Thyroid gland (tissue), 4 donors: ENCODE data around the gene LSMEM2. TPM values are rescaled to one million over a fixed set of nuclear protein-coding genes. Genes with fewer than 3 reads are reported as not detected.

Experiments used
- DNase-seq, 2 donors: peaks; one replicate each; pipeline ENCODE4 v3.0.0-alpha.2; 2019
- H3K27ac ChIP-seq, 3 donors: fragments of 200-600 bp; sonication (generic); 1 replicate in 2 of 3; 2 replicates in 1 of 3; pipeline ENCODE4 v1.5.1; 2016 to 2019; ENCODE audit warnings: mild to moderate bottlenecking in 1 of 3, moderate library complexity in 1 of 3
- H3K27me3 ChIP-seq: fragments of 200-600 bp; sonication (generic); one replicate; pipeline ENCODE4 v1.5.1; 2019
- H3K36me3 ChIP-seq, 2 donors: fragments of 200-600 bp; sonication (generic); one replicate each; pipeline ENCODE4 v1.5.1; 2016 to 2019
- H3K4me1 ChIP-seq, 2 donors: fragments of 200-600 bp; sonication (generic); one replicate each; pipeline ENCODE4 v1.5.1; 2017 to 2019
- H3K4me3 ChIP-seq, 3 donors: fragments of 200-600 bp; sonication (generic); replicated peaks in 1 of 3; 1 replicate in 2 of 3; 2 replicates in 1 of 3; pipeline ENCODE4 v1.5.1; 2016; ENCODE audit warnings: mild to moderate bottlenecking in 1 of 3
- H3K9me3 ChIP-seq: fragments of 200-600 bp; sonication (generic); one replicate; pipeline ENCODE4 v1.5.1; 2017
- POLR2A ChIP-seq, 2 donors: fragments of 450-650 bp; IDR thresholded peaks; one replicate each; pipeline ENCODE4 v1.6.1; 2017; ENCODE audit warnings: antibody characterized with exemption in 2 of 2, mild to moderate bottlenecking in 2 of 2, moderate library complexity in 1 of 2
- whole genome bisulfite sequencing, 2 donors: methylation state at CpG; one replicate each; pipeline ENCODE4 v1.1.5; 2017; 5-methylcytosine and 5-hydroxymethylcytosine counted together
- intact Hi-C: fragments of 100-400 bp; cut with DNase I; formaldehyde crosslinking; loops from one replicate; pipeline ENCODE4 v1.15.1; 2023
- total RNA-seq, 4 donors: library from RNA; depleted of rRNA; stranded (reverse); fragments of >200 nt; gene quantifications; one replicate each; pipeline ENCODE4 v1.2.3, GENCODE V29; 2016
- TF ChIP-seq, protein P1 (sequence below), 6 experiments: fragments of 200-600 bp in 3 of 6; fragments of 450-650 bp in 3 of 6; sonication (generic) in 3 of 6; IDR thresholded peaks; one replicate each; pipeline ENCODE4 v1.5.1; 2016 to 2019; ENCODE audit warnings: antibody characterized with exemption in 6 of 6, mild to moderate bottlenecking in 2 of 6, inconsistent platforms in 1 of 6, moderate library complexity in 1 of 6

Gene LSMEM2
- total RNA-seq, 4 donors from 2014 or later, result not detected

DNA sequence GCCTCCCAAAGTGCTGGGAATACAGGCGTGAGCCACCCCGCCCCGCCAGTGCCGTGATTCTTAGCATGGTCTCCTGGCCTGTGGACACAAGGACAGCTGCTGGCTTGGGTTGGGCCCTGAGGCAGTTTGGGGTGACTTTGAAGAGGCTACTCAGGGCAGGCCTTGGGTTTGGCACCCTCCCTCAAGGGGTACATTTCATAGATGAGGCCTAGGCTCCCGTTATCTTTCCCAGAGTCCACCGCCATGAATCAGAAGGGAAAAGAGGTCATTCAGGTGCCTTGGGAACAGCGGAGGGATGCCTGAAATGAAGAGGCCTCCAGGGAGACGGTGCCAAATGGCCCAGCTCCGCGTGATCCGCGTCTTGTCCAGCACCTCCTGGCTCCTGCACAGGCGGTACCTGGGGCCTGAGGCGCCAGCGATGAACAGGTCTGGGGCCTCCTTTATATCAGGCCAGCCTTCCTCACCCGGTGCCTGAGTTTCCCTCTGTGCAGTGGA lies 33.6 kb upstream of the LSMEM2 start:
- H3K9me3 ChIP-seq, result no peaks in the 10 kb centered on the region
- DNase-seq, result no peak

DNA sequence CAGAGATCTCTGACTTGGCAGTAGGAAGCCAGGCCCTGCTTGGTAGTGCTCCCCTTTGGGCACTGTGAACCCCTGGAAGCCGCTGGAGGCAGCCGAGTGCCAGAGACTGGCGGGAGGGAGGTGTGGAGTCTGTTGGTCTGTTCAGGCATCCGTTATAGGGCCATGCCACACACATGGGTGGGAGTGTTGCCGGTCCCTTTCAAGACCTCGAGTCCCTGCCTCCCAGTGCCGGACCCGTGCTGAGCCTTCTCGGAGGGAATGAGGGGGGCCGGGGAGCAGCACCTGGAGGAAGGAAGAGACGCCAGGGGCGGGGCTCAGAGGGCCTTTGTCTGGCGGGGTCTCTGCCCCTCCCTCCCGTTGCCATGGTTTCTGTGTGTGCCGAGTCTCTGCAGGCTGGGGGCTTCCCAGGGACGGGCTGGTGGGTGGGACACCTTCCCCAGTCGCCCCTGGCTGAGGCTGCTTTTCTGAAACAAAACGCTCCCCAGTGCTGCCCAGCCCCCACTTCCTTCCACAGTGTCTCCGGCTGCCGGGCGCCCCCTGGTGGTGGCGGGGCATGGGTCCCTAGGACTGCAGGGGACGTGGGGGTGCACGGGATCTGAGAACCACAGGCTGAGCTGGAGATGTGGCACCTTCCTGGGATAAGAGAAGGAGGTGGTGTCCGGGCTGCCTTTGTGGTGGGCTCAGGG lies 32.9 kb upstream of the LSMEM2 start:
- Histone ChIP-seq H3K27me3 (no peaks in the 10 kb centered on the region), H3K4me1 (peaks cover 51 to 93% of the 10 kb centered on the region in 2 donors), H3K36me3 (no peaks in the 10 kb centered on the region), H3K9me3 (no peaks in the 10 kb centered on the region), H3K4me3 (peak overlapping the region in 1 of 3 donors; percentile 18), H3K27ac (peak overlapping the region; percentile 55 to 86 (median 79))
- 0 to 9% methylated on average over 4 to 13 of the region's 25 CpGs for WGBS, 2 donors
- TF ChIP-seq, protein P1, sequence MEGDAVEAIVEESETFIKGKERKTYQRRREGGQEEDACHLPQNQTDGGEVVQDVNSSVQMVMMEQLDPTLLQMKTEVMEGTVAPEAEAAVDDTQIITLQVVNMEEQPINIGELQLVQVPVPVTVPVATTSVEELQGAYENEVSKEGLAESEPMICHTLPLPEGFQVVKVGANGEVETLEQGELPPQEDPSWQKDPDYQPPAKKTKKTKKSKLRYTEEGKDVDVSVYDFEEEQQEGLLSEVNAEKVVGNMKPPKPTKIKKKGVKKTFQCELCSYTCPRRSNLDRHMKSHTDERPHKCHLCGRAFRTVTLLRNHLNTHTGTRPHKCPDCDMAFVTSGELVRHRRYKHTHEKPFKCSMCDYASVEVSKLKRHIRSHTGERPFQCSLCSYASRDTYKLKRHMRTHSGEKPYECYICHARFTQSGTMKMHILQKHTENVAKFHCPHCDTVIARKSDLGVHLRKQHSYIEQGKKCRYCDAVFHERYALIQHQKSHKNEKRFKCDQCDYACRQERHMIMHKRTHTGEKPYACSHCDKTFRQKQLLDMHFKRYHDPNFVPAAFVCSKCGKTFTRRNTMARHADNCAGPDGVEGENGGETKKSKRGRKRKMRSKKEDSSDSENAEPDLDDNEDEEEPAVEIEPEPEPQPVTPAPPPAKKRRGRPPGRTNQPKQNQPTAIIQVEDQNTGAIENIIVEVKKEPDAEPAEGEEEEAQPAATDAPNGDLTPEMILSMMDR (IDR thresholded peaks at IDR 0.05), result peak; percentile 92 to 98 (median 96)
- TF ChIP-seq POLR2A (IDR thresholded peaks at IDR 0.05), result no peak
- peak; percentile 90 to 94 for DNase-seq
- intact Hi-C loops, result no loop called here

More for the DNA sequence above, 33.6 kb upstream of the LSMEM2 start:
- Histone ChIP-seq H3K27me3 (no peaks in the 10 kb centered on the region), H3K36me3 (no peaks in the 10 kb centered on the region), H3K4me1 (peaks cover 50 to 92% of the 10 kb centered on the region in 2 donors), H3K27ac (peak overlapping the region; percentile 55 to 86 (median 79)), H3K4me3 (peak overlapping the region in 1 of 3 donors; percentile 18)
- intact Hi-C loops, result no loop called here
- 77 to 81% methylated on average over 5 to 16 of the region's 16 CpGs for WGBS, 2 donors
- TF ChIP-seq, protein P1 (IDR thresholded peaks at IDR 0.05), result no peak
- TF ChIP-seq POLR2A (IDR thresholded peaks at IDR 0.05), result no peak

DNA sequence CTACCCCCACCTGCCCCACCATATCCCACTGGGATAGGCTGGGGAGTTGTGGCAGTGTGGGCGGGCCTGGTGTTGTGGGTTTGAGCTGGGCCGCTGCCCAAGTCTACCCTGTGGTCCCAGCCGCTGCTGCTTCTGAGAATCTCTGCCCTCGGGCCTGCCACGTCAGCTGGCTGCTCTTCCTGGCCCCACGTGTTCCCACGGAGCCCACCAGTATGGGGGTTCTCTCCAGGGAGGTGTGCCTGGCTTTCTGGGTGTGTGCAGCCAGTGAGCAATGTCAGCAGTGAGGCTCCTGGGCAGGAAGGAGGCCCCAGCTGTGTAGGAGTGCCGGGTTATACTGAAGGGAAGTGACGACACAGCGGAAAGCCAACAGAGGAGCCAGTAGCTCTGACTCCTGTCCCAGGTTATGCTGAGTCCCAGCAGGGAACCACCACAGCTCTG lies 32.4 kb upstream of the LSMEM2 start:
- no peak for DNase-seq
- no peaks in the 10 kb centered on the region for H3K36me3 ChIP-seq
- H3K27ac ChIP-seq, result peak overlapping the region; percentile 17 to 86 (median 79)
- H3K4me1 ChIP-seq, result peaks cover 54 to 93% of the 10 kb centered on the region in 2 donors
- H3K4me3 ChIP-seq, result no peak overlapping the region
- intact Hi-C loops, result no loop called here
- no peaks in the 10 kb centered on the region for H3K27me3 ChIP-seq
- no peaks in the 10 kb centered on the region for H3K9me3 ChIP-seq
- TF ChIP-seq, protein P1 (IDR thresholded peaks at IDR 0.05), result peak in 1 of 6 experiments; percentile 18
- TF ChIP-seq POLR2A (IDR thresholded peaks at IDR 0.05), result no peak
- 31 to 71% methylated on average over 3 to 10 of the region's 10 CpGs for WGBS, 2 donors

DNA sequence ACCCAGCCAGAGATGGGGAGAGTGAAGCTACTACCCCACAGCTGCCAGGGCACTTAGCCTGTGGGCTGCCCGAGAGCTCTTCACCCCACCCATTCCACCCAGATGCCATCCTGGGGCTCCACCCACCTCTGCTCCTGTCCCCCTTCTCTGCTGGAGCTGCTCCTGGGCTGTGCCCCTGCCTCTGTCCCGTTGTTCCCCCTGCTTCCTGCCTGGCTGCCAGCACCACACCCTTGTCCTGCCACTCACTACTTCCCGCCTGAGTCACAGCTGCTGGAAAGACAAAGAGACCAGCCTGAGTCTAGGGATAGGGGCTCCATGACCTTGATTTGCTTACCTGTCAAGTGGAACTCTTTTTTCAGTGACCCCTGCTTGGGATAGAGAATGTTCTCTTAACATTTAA lies 30.5 kb upstream of the LSMEM2 start:
- H3K36me3 ChIP-seq, result peaks cover 11 to 12% of the 10 kb centered on the region in 2 donors
- intact Hi-C loops, result no loop called here
- H3K4me1 ChIP-seq, result peaks cover 41 to 75% of the 10 kb centered on the region in 2 donors
- no peaks in the 10 kb centered on the region for H3K27me3 ChIP-seq
- DNase-seq, result peak; percentile 47 to 48
- WGBS, 2 donors, result 19 to 43% methylated on average over 2 to 3 of the region's 3 CpGs
- peak overlapping the region; percentile 30 to 86 (median 58) for H3K27ac ChIP-seq
- H3K4me3 ChIP-seq, result no peak overlapping the region
- H3K9me3 ChIP-seq, result no peaks in the 10 kb centered on the region
- TF ChIP-seq, protein P1 (IDR thresholded peaks at IDR 0.05), result no peak
- no peak for TF ChIP-seq POLR2A (IDR thresholded peaks at IDR 0.05)

DNA sequence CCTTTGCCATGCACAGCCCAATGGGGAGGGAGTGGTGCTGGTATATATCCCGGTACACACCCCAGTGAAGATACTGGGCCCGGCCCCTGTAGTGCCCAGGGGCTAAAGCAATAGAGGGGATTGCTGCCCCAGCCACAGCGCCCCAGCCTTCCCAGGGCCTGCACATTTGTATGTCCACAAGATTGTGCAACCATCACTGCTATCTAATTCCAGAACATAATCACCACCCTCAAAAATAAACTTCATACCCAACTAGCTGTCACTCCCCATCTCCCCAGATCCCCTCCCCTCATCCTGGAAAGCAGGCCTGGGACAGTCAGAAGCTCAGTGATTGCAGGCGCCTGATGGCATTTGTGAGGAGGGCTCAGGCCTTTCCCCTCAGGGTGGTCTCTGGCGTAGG lies 29.4 kb upstream of the LSMEM2 start:
- Histone ChIP-seq H3K9me3 (no peaks in the 10 kb centered on the region), H3K36me3 (peaks cover 12 to 15% of the 10 kb centered on the region in 2 donors), H3K4me3 (no peak overlapping the region), H3K27me3 (no peaks in the 10 kb centered on the region), H3K27ac (peak overlapping the region in 2 of 3 donors; percentile 58 to 86), H3K4me1 (peaks cover 38 to 74% of the 10 kb centered on the region in 2 donors)
- intact Hi-C loops, result no loop called here
- no peak for TF ChIP-seq POLR2A (IDR thresholded peaks at IDR 0.05)
- TF ChIP-seq, protein P1 (IDR thresholded peaks at IDR 0.05), result no peak
- no peak for DNase-seq
- 85 to 89% methylated on average over 4 to 5 of the region's 5 CpGs for WGBS, 2 donors
